Neuronal stem cell (in vitro differentiated cells): ENCODE results near the gene LIN7C.

Experiments
- DNase-seq: peaks from one replicate; pipeline ENCODE4 v3.0.0-alpha.2; 2013; ENCODE audit warnings: low spot score
- H2AFZ ChIP-seq: one replicate; pipeline ENCODE4 v1.6.1; 2013; ENCODE audit warnings: mild to moderate bottlenecking, low read length, inconsistent platforms
- H2AK5ac ChIP-seq: 2 replicates; pipeline ENCODE4 v1.6.1; 2013; ENCODE audit warnings: low read depth, mild to moderate bottlenecking, inconsistent platforms, low read length, moderate library complexity, mixed read lengths
- H2BK120ac ChIP-seq: 2 replicates; pipeline ENCODE4 v1.6.1; 2013; ENCODE audit warnings: low read depth, mild to moderate bottlenecking, inconsistent platforms, low read length, moderate library complexity, mixed read lengths
- H2BK12ac ChIP-seq: one replicate; pipeline ENCODE4 v1.6.1; 2013; ENCODE audit warnings: low read length, inconsistent platforms
- H2BK15ac ChIP-seq: 2 replicates; pipeline ENCODE4 v1.6.1; 2013; ENCODE audit warnings: mild to moderate bottlenecking, low read length, inconsistent platforms, mixed read lengths
- H2BK5ac ChIP-seq: one replicate; pipeline ENCODE4 v1.6.1; 2013; ENCODE audit warnings: inconsistent platforms, mild to moderate bottlenecking, low read length, moderate library complexity
- H3K14ac ChIP-seq: one replicate; pipeline ENCODE4 v1.6.1; 2013; ENCODE audit warnings: low read length, inconsistent platforms
- H3K18ac ChIP-seq: 2 replicates; pipeline ENCODE4 v1.6.1; 2013; ENCODE audit warnings: low read length, inconsistent platforms
- H3K23ac ChIP-seq: 2 replicates; pipeline ENCODE4 v1.6.1; 2013; ENCODE audit warnings: low read depth, mild to moderate bottlenecking, mixed read lengths, low read length, inconsistent platforms; ENCODE audit not compliant: poor library complexity
- H3K27ac ChIP-seq: replicated peaks from 3 replicates; pipeline ENCODE4 v1.5.1; 2013; ENCODE audit warnings: low read length, inconsistent platforms
- H3K27me3 ChIP-seq, 3 experiments: 2 replicates each; pipeline ENCODE4 v1.6.1; 2013; ENCODE audit warnings: low read length in 3 of 3, mild to moderate bottlenecking in 2 of 3, inconsistent platforms in 1 of 3, low read depth in 1 of 3, mixed read lengths in 1 of 3, moderate library complexity in 1 of 3; ENCODE audit not compliant: control insufficient read depth in 3 of 3, insufficient read depth in 3 of 3
- H3K36me3 ChIP-seq, 2 donors: replicated peaks in 1 of 2; 2 replicates each; pipeline ENCODE4 v1.6.1; 2013; ENCODE audit warnings: low read length in 2 of 2; ENCODE audit not compliant: control insufficient read depth in 2 of 2, insufficient read depth in 2 of 2
- H3K4ac ChIP-seq: 2 replicates; pipeline ENCODE4 v1.6.1; 2013; ENCODE audit warnings: inconsistent platforms, mild to moderate bottlenecking, low read length, moderate library complexity
- H3K4me1 ChIP-seq, 2 donors: 1 replicate in 1 of 2; 2 replicates in 1 of 2; pipeline ENCODE4 v1.6.1; 2013; ENCODE audit warnings: low read length in 2 of 2, low read depth in 1 of 2; ENCODE audit not compliant: control insufficient read depth in 2 of 2, insufficient read depth in 1 of 2
- H3K4me2 ChIP-seq: one replicate; pipeline ENCODE4 v1.6.1; 2013; ENCODE audit warnings: mild to moderate bottlenecking, low read length, inconsistent platforms; ENCODE audit not compliant: insufficient read depth, poor library complexity, severe bottlenecking
- H3K4me3 ChIP-seq, 2 donors: 2 replicates each; pipeline ENCODE4 v1.5.1; 2013; ENCODE audit warnings: low read length in 2 of 2, mild to moderate bottlenecking in 2 of 2, inconsistent platforms in 1 of 2, moderate library complexity in 1 of 2
- H3K79me1 ChIP-seq: one replicate; pipeline ENCODE4 v1.6.1; 2013; ENCODE audit warnings: low read depth, mild to moderate bottlenecking, inconsistent platforms, low read length, moderate library complexity
- H3K9ac ChIP-seq: one replicate; pipeline ENCODE4 v1.6.1; 2013; ENCODE audit warnings: mild to moderate bottlenecking, low read depth, low read length, inconsistent platforms; ENCODE audit not compliant: poor library complexity
- H3K9me3 ChIP-seq, 2 donors: replicated peaks in 1 of 2; 2 replicates each; pipeline versions ENCODE3 to v1.6.1; 2013; ENCODE audit warnings: low read length in 2 of 2, mild to moderate bottlenecking in 2 of 2, inconsistent platforms in 1 of 2, low read depth in 1 of 2, mixed read lengths in 1 of 2, moderate library complexity in 1 of 2; ENCODE audit not compliant: control insufficient read depth in 2 of 2, insufficient read depth in 1 of 2
- H4K8ac ChIP-seq: one replicate; pipeline ENCODE4 v1.6.1; 2013; ENCODE audit warnings: low read depth, mild to moderate bottlenecking, inconsistent platforms, low read length, moderate library complexity
- H4K91ac ChIP-seq: one replicate; pipeline ENCODE4 v1.6.1; 2013; ENCODE audit warnings: low read length, low read depth, mild to moderate bottlenecking, inconsistent platforms; ENCODE audit not compliant: poor library complexity
- WGBS, 2 donors: extraction: QIAGEN DNeasy Blood & Tissue Kit; methylation state at CpG; one replicate each; pipeline ENCODE4 v1.1.7; 2013; ENCODE audit warnings: missing lambda C conversion rate in 2 of 2, mixed read lengths in 1 of 2; ENCODE audit not compliant: insufficient read length in 2 of 2, insufficient replicate concordance in 1 of 2; ENCODE audit errors: extremely low coverage in 2 of 2; 5-methylcytosine and 5-hydroxymethylcytosine counted together

The LIN7C gene

DNA sequence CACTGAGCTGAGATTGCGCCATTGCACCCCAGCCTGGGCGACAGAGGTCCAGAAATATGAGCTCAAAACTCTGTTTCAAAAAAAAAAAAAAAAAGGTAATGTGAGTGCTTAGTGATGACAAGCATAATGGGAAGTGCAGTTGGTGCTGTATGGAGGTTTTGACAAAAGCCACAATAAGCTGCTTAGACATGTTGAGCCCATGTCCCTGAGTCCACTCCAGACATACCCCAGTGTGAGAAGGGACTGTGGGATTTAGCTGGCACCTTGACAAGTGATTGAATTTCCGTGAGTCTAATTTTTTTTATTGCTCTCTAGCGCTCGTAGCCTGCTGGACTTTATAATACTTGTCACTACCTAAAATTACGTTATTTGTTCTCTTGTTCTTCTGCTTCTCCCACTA, 18.9 kb downstream of the LIN7C start:
- no peaks in the 10 kb centered on the region for H3K79me1 ChIP-seq
- no peak overlapping the region for H3K4me3 ChIP-seq
- peaks cover 15 to 32% of the 10 kb centered on the region in 2 donors for H3K36me3 ChIP-seq
- H3K9me3 ChIP-seq, result peaks cover 5 to 17% of the 10 kb centered on the region in 2 donors
- no CpG with 5 or more reads among the region's 6 CpGs for WGBS, 2 donors
- no peak overlapping the region for H3K23ac ChIP-seq
- no peak overlapping the region for H4K8ac ChIP-seq
- H2BK5ac ChIP-seq, result no peak overlapping the region
- H2AK5ac ChIP-seq, result no peak overlapping the region
- H3K4ac ChIP-seq, result no peak overlapping the region
- no peak overlapping the region for H2BK15ac ChIP-seq
- H3K9ac ChIP-seq, result no peak overlapping the region
- H3K14ac ChIP-seq, result no peak overlapping the region
- H3K18ac ChIP-seq, result no peak overlapping the region
- no peak overlapping the region for H4K91ac ChIP-seq
- DNase-seq, result no peak
- H2BK12ac ChIP-seq, result no peak overlapping the region
- peaks cover 0 to 4% of the 10 kb centered on the region in 2 donors for H3K4me1 ChIP-seq
- H3K4me2 ChIP-seq, result no peak overlapping the region
- H3K27me3 ChIP-seq, result no peaks in the 10 kb centered on the region
- H2BK120ac ChIP-seq, result no peak overlapping the region
- H3K27ac ChIP-seq, result no peak overlapping the region
- H2AFZ ChIP-seq, result no peak overlapping the region

DNA sequence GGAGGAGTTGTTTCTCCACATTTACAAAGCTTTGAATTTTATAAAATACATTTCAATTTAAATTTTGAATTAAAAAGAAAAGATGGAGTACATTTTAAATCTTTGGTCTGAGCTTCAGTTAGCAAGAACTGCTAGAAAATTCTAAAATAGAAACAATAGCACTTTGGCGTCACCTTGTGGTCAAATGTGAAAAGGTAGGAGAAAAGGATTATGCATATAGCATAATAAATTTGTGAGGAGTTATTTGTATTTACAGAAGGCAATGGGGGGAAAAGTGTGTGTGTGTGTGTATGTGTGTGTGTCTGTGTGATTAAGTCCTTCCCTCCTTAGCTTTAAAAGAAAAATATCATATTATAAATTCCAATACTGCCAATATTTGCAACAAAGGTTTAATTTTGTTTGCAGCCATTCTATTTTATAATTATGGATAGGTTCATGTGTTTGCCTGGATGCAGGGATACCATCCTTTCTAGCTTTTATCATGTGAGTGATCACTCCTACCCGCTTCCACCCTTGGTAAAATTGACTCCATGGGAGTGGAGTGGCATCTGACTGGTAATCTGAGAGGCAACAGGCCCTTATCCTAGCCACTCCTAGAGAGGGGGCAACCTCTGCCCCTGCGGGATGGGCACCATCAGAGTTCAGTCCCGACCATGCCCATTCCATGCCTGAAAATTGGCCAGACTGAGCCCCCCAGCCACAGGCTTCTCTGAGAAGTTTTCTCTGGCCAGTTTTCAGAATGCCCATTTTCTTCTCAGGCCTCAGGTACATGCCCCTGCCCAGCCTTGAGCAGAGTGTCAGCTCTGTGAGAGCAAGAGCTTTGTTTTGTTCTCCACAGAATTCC, 20.4 kb downstream of the LIN7C start:
- no peak overlapping the region for H4K8ac ChIP-seq
- no peak overlapping the region for H3K27ac ChIP-seq
- no peak overlapping the region for H3K9ac ChIP-seq
- no peak overlapping the region for H3K14ac ChIP-seq
- H2AFZ ChIP-seq, result no peak overlapping the region
- H2AK5ac ChIP-seq, result peak overlapping the region; percentile 15
- H4K91ac ChIP-seq, result no peak overlapping the region
- H3K18ac ChIP-seq, result no peak overlapping the region
- no CpG with 5 or more reads among the region's 4 CpGs for WGBS, 2 donors
- H2BK12ac ChIP-seq, result no peak overlapping the region
- H2BK15ac ChIP-seq, result peak overlapping the region; percentile 30
- peaks cover 5 to 17% of the 10 kb centered on the region in 2 donors for H3K9me3 ChIP-seq
- H2BK5ac ChIP-seq, result no peak overlapping the region
- peak; percentile 56 for DNase-seq
- no peaks in the 10 kb centered on the region for H3K27me3 ChIP-seq
- peaks cover 7 to 16% of the 10 kb centered on the region in 2 donors for H3K36me3 ChIP-seq
- H3K23ac ChIP-seq, result no peak overlapping the region
- H3K4me1 ChIP-seq, result peaks cover 0 to 5% of the 10 kb centered on the region in 2 donors
- no peak overlapping the region for H3K4ac ChIP-seq
- H3K4me2 ChIP-seq, result no peak overlapping the region
- no peak overlapping the region for H2BK120ac ChIP-seq
- no peak overlapping the region for H3K4me3 ChIP-seq
- H3K79me1 ChIP-seq, result no peaks in the 10 kb centered on the region

GRCh38 chr11:27482793-27483192, 23.8 kb downstream of the LIN7C start:
- no peak overlapping the region for H3K4me3 ChIP-seq
- no peak overlapping the region for H3K4ac ChIP-seq
- no CpG with 5 or more reads among the region's 2 CpGs for WGBS, 2 donors
- no peak overlapping the region for H3K14ac ChIP-seq
- H2BK120ac ChIP-seq, result no peak overlapping the region
- H3K23ac ChIP-seq, result no peak overlapping the region
- no peak overlapping the region for H2BK15ac ChIP-seq
- H3K9me3 ChIP-seq, result no peaks in the 10 kb centered on the region
- no peak for DNase-seq
- H3K18ac ChIP-seq, result peak overlapping the region; percentile 35
- H3K9ac ChIP-seq, result no peak overlapping the region
- H3K79me1 ChIP-seq, result no peaks in the 10 kb centered on the region
- no peaks in the 10 kb centered on the region for H3K27me3 ChIP-seq
- no peak overlapping the region for H2AK5ac ChIP-seq
- no peak overlapping the region for H3K4me2 ChIP-seq
- H3K27ac ChIP-seq, result no peak overlapping the region
- H3K36me3 ChIP-seq, result no peaks in the 10 kb centered on the region
- no peak overlapping the region for H4K91ac ChIP-seq
- H2AFZ ChIP-seq, result no peak overlapping the region
- H2BK12ac ChIP-seq, result no peak overlapping the region
- H2BK5ac ChIP-seq, result no peak overlapping the region
- peaks cover 0 to 5% of the 10 kb centered on the region in 2 donors for H3K4me1 ChIP-seq
- H4K8ac ChIP-seq, result no peak overlapping the region

DNA sequence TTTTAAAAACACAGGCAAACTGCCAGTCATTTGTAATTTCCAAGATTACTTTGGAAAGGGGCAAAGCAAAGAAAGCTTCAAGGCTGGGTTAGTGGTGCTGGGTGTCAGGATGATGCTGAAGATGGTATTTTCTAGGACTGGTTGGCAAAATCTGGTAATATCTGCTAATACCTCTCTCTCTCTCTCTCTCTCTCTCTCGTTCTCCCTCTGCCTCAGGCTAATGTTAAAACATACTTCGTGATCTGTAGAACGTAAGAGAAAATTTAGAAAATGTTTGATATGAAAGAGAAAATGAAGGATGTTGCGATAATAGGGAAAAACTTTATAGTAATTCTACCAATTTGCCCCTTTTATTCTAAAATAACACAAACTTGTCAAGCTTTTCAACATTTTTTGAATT, 24.6 kb downstream of the LIN7C start:
- Histone ChIP-seq H3K27ac (no peak overlapping the region), H3K9me3 (no peaks in the 10 kb centered on the region), H2AFZ (no peak overlapping the region), H3K4me1 (peaks cover 0 to 5% of the 10 kb centered on the region in 2 donors), H4K8ac (no peak overlapping the region), H3K36me3 (no peaks in the 10 kb centered on the region), H3K4me2 (no peak overlapping the region), H3K14ac (no peak overlapping the region), H3K4ac (no peak overlapping the region), H2BK5ac (no peak overlapping the region), H3K27me3 (no peaks in the 10 kb centered on the region), H3K4me3 (no peak overlapping the region), H3K9ac (no peak overlapping the region), H4K91ac (no peak overlapping the region), H2BK15ac (no peak overlapping the region), H2AK5ac (no peak overlapping the region), H3K79me1 (no peaks in the 10 kb centered on the region), H3K18ac (no peak overlapping the region), H2BK12ac (no peak overlapping the region), H2BK120ac (no peak overlapping the region), H3K23ac (no peak overlapping the region)
- no peak for DNase-seq
- WGBS, 2 donors, result 100% methylated on average over 1 of the region's 4 CpGs; no CpG with 5 or more reads in 1 of the 2 donors
